Endometrial microvascular endothelial cells (primary cell): ENCODE measurements around the gene ASMT. TPM values are rescaled to one million over a fixed set of nuclear protein-coding genes. Genes with fewer than 3 reads are reported as not detected.
"Not testable (repeated sequence)": the region's sequence is repeated elsewhere in the genome, so short reads cannot be mapped to it uniquely, and the experiment has no call there.

Experiments used
- in situ Hi-C: cut with HindIII; loops from 2 replicates; pipeline ENCODE4 v1.10.0; 2017; ENCODE audit warnings: low sequenced_read_pairs, low pct_unique_long_range_greater_than_20kb; ENCODE audit errors: inconsistent ontology term
- total RNA-seq: library from RNA; depleted of rRNA; stranded (reverse); fragments of >200 nt; gene quantifications from one replicate; pipeline ENCODE4 v1.2.3, GENCODE V29; 2015; ENCODE audit errors: inconsistent ontology term

Gene ASMT, protein sequence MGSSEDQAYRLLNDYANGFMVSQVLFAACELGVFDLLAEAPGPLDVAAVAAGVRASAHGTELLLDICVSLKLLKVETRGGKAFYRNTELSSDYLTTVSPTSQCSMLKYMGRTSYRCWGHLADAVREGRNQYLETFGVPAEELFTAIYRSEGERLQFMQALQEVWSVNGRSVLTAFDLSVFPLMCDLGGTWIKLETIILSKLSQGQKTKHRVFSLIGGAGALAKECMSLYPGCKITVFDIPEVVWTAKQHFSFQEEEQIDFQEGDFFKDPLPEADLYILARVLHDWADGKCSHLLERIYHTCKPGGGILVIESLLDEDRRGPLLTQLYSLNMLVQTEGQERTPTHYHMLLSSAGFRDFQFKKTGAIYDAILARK
- total RNA-seq = not detected

DNA sequence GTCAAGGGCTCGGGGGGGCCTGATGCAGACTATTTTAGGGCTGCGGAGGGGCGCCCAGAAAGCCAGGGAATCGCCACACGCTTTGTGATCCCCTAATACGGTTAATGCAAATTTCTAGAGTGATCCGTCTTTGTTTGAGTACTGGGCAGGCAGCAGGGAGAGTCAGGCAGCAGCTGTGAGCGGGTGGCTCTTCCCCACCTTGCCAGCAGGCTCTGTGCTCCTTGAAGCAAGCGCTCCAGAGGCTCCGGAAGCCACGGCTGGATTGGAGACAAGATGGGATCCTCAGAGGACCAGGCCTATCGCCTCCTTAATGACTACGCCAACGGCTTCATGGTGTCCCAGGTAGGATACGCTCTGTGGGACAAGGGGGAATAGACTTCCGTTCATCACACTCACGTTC is at the start of gene ASMT:
ASMT (plus strand) TSS at position 133 of the 400 bp plus-strand sequence; CDS start at position 274, 141 bp downstream.
- in situ Hi-C loops = no loop called here

DNA sequence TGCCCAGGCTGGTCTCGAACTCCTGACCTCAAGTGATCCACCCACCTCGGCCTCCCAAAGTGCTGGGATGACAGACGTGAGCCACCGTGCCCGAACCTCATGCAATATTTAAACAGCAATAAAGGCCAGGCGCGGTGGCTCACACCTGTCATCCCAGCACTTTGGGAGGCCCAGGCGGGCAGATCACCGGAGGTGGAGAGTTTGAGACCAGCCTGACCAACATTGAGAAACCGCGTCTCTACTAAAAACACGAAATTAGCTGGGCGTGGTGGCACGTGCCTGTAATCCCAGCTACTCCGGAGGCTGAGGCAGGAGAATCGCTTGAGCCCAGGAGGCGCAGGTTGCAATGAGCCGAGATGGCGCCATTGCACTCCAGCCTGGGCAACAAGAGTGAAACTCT is 40.7 kb upstream of the ASMT start:
- in situ Hi-C loops = not testable (repeated sequence)

DNA sequence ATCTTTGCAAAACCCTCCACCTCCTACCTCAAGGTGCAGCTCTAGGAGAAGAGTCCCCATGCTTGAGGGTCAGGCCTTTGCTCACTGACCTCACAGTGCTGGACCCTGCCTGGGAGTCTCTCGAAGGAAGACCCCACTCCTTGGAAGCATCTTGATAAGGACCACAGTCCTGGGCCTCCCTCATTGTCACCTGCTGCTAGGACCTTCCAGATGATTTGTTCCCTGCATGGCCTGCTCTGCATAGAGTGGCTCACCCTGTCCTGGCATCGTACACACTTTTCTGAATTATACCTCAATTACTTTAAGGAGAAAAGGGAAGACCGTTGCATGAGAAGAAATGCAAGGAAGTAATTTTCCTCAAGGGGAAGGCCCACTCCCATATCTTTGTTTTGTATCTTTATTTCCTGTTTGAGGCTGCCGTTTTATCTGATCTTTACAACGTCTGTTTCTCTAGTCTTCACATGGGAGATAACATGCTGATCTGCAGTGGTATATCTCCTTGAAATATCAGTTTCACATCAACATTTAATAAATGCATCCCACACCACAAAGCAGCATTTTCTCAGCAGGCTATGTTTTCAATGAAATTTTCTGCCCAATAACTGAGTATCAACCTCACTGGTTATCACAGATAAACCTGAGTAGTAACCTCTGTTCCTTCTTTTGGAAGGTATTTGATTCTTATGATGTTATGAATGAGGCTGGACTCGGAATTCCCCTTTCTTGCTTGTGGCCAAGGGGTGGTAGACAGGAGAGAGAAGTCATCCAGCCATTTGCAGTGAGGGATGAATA is 38.5 kb upstream of the ASMT start:
- in situ Hi-C loops = no loop called here

DNA sequence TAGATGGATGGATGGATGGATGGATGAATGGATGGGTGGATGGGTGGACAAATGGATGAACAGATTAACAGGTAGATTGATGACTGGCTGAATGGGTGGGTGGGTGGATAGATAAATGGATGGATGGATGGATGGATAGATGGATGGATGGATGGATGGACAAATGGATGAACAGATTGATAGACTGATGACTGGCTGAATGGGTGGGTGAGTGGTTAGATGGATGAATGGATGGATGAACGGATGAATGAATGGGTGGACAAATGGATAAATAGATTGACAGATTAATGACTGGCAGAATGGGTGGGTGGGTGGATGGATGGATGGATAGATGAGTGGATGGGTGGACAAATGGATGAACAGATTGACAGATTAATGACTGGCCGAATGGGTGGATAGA is 37.0 kb upstream of the ASMT start:
- in situ Hi-C loops = no loop called here

DNA sequence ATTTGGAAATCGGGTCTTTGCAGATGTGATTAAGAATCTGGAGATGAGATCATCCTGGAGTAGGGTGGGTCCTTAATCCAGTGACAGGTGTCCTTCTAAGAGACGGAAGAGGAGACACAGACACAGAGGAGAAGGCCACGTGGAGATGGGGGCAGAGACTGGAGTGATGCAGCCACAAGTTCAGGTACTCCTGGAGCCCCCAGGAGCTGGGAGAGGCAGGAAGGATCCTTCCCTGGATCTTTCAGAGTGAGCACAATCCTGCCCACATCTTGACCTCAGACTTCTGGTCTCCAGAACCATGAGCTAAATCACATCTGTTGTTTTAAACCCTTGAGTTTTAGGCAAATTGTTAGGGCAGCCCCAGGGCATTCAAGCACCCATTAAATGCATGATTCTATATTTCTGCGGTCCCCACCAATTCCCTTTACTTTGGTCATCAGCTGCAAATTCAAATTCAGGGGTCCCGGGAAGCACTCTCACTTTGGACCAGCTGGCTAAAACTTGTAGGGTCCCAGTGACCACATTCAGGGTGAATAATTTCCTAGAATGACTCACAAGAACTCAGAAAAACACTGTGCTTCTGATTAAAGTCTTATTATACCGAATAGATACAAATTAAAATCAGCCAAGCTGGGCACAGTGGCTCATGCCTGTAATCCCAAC is 36.2 kb upstream of the ASMT start:
- in situ Hi-C loops = no loop called here

DNA sequence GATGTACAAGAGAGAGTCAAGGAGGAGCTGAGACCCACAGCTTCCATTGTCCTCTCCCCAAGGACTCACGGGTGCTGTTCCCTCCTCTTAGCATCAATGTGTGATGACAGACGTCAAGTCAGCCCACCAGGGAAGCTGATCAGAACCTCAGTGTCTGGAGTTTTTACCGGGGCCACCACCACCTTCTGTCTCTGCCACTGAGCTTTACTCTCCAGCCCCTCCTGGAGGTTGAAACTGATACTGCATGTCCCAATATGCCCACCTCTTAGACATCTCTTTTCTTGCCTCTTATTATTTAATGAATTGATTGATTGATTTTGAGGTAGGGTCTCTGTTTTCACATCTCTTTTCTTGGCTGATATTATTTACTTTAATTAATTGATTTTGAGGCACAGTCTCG is 33.7 kb upstream of the ASMT start:
- in situ Hi-C loops = no loop called here

DNA sequence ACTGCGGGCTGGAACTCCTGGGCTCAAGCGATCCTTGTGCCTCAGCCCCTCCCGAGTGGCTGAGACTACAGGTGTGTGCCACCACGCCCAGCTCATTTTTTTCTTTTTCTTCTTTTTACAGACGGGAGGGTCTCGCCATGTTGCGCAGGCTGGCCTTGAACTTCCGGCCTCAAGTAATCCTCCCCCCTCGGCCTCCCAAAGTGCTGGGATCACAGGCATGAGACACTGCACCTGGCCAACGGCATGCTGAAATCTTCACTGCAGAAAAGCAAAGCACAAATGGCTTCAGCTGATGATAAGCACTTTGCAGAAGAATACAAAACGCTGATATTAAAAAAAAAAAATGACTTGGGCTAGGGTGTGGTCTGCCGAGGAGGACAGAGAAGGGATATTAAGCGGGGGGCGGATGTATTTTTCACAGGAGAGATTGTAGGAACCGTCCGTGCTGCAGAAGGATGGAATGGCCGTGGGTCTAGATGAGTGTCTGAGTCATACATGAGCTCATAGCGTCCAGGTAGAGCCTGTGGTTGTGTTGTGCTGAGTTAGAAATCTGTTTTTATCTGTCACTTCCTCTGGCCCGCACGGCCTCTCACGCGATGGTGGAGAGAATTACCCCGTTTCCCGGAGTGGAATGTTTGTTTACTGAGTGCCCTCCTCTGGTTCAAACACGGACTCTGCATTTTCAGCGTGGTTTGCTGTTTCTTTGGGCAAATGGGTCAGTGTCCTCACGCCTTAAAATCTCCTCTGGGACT is 32.0 kb upstream of the ASMT start:
- in situ Hi-C loops = no loop called here

DNA sequence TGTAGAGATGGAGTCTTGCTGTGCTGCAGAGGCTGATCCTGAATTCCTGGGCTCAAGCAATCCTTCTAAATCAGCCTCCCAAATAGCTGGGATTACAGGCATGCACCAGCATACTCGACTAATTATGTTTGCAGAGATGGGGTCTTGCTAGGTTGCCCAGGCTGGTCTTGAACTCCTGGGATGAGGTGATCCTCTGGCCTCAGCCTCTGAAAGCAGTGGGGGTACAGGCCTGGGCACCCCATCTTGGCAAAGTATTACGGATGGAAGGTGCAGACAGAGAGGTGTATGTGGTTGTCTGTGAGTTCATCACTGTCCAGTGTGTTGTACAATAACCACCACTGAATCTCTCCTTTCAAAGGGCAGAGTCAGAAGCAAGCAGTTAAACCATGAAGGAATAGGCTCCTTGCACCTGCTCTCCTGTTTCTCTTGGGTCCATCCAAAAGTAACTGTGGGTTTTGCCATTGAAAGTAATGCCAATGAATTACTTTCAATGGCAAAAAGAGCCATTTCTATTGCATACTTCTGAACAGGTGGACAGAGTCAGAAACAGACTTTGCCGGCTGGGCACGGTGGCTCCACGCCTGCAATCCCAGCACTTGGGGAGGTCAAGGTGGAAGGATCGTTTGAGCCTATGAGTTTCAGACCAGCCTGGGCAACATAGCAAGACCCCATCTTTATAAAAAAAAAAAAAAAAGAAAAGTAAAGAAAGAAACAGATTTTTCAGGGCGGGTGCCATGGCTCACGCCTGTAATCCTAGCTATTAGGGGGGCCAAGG is 30.4 kb upstream of the ASMT start:
- in situ Hi-C loops = no loop called here

DNA sequence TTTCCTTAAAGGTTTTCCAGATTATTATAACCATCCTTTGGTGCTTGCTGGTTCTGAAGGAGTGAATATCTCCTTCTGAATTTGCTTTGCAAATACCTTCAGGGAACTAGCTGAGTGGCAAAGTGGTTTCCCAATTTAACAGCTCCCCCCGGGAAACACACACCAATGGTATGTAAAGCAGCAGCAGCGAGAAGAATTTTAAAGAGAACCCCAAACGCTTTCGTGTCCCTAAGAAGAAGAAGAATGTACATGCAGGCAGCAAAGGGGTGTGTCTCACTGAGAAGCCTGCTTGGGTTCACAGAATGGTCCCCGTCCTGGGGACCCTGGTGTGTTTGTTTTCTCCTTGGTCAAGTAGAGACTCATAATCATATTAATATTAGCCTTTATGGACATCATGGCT is 27.7 kb upstream of the ASMT start:
- in situ Hi-C loops = no loop called here

DNA sequence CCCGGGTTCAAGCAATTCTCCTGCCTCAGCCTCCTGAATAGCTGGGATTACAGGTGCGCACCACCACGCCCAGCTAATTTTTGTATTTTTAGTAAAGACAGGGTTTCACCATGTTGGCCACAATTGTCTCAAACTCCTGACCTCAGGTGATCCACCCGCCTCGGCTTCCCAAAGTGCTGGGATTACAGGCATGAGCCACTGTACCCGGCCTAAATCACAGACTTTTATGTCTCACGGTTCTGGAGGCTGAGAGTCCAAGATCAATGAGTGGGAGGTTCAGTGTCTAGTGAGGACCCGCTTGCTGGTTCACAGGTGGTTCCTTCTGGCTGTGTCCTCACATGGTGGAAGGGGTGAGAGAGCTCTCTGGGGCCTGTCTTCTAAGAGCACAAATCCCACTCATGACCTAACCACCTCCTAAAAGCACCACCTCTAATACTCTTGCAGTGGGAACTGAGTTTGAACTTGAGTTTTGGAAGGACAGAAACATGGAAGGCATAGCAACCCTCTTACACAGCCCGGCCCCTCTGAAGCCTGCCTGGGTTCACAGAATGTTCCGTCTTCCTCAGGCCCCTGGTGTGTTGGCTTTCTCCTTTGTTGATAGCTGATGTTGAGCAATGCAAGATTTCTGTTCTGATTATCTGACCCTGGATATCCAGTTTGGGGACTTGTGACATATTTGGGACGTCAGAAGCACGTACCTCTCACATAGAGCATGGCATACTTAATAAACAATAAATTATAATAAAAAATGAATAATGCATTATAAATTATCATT is 25.3 kb upstream of the ASMT start:
- in situ Hi-C loops = no loop called here

DNA sequence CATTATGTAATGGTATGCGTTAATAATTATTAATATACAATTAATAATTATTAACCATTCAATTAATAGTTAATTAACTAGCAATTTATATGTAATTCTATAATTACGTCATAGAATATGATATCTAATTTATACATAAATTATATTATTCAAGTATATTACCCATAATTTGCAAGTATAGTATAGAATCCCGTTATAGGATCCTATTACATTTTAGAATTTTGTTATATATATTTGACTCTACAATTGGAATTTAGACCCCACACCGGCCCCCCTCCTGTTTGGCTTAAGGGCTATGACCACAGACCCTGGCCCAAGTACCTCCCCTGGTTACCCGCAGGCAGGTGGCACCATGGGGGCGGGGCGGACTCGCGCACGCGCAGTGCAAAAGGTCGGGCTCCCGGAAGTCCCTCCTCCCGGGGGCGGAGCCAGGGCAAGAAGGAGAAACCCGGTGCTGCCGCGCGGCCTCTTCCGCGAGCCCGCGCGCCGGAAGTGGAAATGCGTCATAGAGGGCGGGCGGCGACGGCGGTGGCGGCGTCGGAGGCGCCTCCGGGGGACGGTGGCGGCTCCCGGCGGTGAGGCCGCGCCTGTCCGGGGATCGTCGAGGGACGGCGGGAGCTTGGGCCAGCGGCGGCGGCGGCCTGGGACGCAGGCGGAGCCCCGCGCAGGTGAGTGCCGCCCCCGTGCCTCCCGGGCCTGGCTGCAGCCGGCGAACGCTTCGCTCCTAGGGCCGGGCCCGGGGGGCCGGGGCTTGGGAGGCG is 23.6 kb upstream of the ASMT start, which contains the start of gene AKAP17A:
AKAP17A (plus strand) TSS at position 503 of the 761 bp plus-strand sequence. CDS start 1,859 bp downstream, outside the sequence.
- in situ Hi-C loops = no loop called here

DNA sequence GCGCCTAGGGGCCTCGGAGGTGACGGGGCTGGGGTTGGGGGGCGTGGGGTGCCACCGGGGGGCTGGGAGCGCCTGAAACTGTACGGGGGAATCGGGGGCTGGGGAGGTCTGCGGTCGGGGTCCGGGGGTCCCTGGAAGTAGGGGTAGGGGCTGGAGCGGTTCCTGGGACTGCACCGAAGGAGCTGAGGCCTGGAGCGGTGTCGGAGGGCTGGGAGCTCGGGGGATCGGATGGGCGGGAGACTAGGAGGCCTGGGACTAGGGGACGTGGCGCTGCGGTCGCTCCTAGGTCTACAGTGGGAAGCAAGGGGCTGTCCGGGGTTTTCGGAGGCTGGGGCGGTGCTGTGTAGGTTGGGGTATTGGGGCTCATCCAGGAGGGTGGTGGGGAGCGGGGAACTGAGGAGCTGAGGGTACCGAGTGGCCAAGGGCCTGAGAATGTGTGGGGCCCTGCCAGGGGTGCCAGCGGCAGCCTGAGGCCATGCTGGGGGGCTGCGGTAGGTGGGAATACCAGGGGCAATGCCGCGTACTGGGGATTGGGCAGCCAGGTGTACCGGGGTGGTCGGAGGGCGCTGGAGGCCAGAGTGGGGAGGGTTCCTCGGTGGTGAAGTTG is 22.9 kb upstream of the ASMT start:
- in situ Hi-C loops = no loop called here

DNA sequence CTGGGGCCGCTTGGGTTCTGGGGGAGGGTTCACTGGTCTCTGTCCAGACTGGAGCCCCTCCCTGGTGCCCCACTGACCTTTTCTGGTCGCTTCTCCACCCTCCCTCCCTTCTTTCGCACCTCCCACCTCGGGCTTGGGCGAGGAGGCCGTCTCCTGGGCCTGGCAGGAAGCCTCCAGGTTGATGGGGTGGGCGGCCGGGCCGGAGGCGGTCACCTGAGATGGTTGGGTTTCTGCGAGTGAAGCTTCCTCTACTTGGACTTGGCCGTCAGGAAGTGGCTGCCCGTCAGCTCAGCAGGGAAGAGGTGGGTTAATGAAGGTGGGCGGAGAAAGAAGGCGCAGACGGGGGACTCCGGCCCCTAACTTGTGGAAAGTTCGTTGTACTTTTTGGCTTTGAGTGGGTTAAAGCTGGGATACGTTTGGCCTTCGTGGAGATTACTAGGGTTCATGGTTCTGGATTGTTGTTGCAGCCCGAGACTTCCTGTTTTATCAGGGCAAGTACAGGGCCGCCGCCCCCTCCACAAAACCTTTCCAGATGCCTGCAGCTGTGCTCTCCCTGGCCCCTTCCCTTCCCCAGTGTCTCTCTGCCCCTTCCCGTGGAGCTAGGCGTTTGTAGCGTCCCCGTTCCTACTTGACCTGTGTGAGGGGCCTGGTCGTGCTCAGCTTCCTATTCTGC is 22.3 kb upstream of the ASMT start:
- in situ Hi-C loops = no loop called here

DNA sequence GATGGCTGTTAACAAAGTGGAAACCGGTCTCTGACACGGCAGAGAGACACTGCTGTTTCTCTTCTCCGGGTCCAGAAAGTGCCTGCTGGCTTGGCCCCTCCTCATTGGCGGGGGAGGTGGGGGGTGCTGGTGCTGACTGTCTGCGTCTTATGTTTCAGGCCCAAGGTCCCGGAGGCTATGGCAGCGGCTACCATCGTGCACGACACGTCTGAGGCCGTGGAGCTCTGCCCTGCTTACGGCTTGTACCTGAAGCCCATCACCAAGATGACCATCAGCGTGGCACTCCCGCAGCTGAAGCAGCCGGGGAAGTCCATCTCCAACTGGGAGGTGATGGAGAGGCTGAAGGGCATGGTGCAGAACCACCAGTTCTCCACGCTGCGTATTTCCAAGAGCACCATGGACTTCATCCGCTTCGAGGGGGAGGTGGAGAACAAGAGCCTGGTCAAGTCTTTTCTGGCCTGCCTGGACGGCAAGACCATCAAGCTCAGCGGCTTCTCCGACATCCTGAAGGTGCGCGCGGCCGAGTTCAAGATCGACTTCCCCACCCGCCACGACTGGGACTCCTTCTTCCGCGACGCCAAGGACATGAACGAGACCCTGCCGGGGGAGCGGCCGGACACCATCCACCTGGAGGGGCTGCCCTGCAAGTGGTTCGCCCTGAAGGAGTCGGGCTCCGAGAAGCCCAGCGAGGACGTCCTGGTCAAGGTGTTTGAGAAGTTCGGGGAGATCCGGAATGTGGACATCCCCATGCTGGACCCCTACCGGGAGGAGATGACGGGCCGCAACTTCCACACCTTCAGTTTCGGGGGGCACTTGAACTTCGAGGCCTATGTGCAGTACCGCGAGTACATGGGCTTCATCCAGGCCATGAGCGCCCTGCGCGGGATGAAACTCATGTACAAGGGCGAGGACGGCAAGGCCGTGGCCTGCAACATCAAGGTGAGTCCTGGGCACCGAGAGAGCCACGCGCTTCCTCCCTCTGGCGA is 21.3 kb upstream of the ASMT start:
- in situ Hi-C loops = no loop called here

DNA sequence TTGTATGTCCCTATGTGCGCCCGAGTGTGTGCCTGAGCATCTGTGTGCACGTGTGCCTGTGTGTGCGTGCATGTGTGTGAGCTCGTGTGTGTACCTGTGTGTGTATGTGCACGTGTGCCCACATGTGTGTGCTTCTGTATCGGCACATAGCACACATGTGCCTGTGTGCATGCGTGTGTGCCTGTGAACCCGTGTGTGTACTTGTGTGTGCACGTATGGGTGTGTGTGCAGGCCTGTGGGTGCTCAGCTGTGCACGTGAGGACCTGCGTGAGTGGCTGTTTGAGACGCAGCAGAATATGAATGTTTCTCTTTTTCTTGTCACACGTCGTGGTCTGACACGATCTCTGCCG is 19.2 kb upstream of the ASMT start:
- in situ Hi-C loops = no loop called here
